Heart left ventricle (tissue), 13 donors: ENCODE data around the gene ASTE1.

ENCODE experiments used
- CTCF ChIP-seq, 12 donors: fragments of 200-600 bp; sonication (generic) in 4 of 12; IDR thresholded peaks; one replicate each; pipeline versions ENCODE4 v1.5.0 to v1.8.0; 2018 to 2022; ENCODE audit warnings: antibody characterized with exemption in 12 of 12, mild to moderate bottlenecking in 5 of 12
- POLR2A ChIP-seq, 2 donors: fragments of 450-650 bp; IDR thresholded peaks; one replicate each; pipeline ENCODE4 v1.6.1; 2017; ENCODE audit warnings: antibody characterized with exemption in 2 of 2, mild to moderate bottlenecking in 2 of 2, moderate library complexity in 2 of 2
- donor health status: ischemic (EF 13 %, LVEDD 7.1; RV severe dilation, severe dysfunction).
- donor health status: DM: no; HTN: yes; CAD: no.
- donor health status: DM: no; HTN: no; CAD: no.
- donor health status: ischemic (EF 25% LVEDD 6.9; RV normal size, moderate dysfunction).
- donor health status: ischemic (EF 25% LVEDD 5.7; RV mildly dilated, moderate dysfunction).
- donor health status: ischemic (EF 35%, LVEDD 5.7; RV mildly dilated, moderate dysfunction).
- donor health status: nonischemic (EF 11% LVEDD 7.7; RV severe dilation, severe dysfunction).
- donor health status: DM: yes; HTN: yes; CAD: no.
- donor health status: PGD.
- donor health status: ischemic (EF 29% LVEDD 5.4; RV normal size, mild dysfunction).
- donor health status: nonischemic (EF 23%, LVEDD 6.1; RV moderate dilation, normal function).

DNA sequence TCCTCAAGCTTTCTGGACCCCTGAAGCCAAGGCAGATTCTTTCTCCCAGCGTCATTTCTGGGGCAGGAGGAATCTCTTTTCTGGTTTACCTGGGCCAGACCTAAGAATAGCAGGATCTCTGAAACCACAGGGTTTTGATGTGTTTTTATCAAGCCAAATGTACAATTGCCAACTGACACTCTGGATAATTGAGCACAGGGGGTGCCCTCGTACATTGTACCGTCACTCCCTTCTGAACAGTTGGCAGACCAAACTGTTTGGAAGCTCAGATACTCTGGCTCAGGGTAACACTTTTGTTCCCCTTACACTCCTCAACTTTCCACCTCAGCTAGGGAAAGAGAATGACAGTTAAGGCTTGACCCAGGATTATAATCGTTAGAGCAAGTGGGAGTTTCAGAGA lies 49.9 kb downstream of the ASTE1 start:
- no peak for TF ChIP-seq CTCF (IDR thresholded peaks at IDR 0.05)
- TF ChIP-seq POLR2A (IDR thresholded peaks at IDR 0.05), result no peak
